ENCODE measurements around the gene CCDC83.

Gene CCDC83

GRCh38 chr11:85935751-85936150, 80.6 kb downstream of the CCDC83 start:
- Histone ChIP-seq H3K27me3 (ENCODE audit: control insufficient read depth, insufficient read depth, low read length) (no peaks in the 10 kb centered on the region), H3K27ac (ENCODE audit: low read depth, low read length) (no peak overlapping the region), H3K36me3 (ENCODE audit: control insufficient read depth, insufficient read depth, low read length) (no peaks in the 10 kb centered on the region), H3K9ac (ENCODE audit: low read length) (no peak overlapping the region), H3K4me1 (ENCODE audit: control insufficient read depth, insufficient read depth, low read length) (no peaks in the 10 kb centered on the region), H3K4me3 (ENCODE audit: low read length) (no peak overlapping the region)

GRCh38 chr11:85937835-85938234, 82.7 kb downstream of the CCDC83 start:
- Histone ChIP-seq H3K36me3 (ENCODE audit: control insufficient read depth, insufficient read depth, low read length) (no peaks in the 10 kb centered on the region), H3K4me3 (ENCODE audit: low read length) (no peak overlapping the region), H3K4me1 (ENCODE audit: control insufficient read depth, insufficient read depth, low read length) (no peaks in the 10 kb centered on the region), H3K9ac (ENCODE audit: low read length) (no peak overlapping the region), H3K27ac (ENCODE audit: low read depth, low read length) (no peak overlapping the region), H3K27me3 (ENCODE audit: control insufficient read depth, insufficient read depth, low read length) (no peaks in the 10 kb centered on the region)

- Histone ChIP-seq H3K4me1 (ENCODE audit: control insufficient read depth, insufficient read depth, low read length) (no peaks in the 10 kb centered on the region), H3K4me3 (ENCODE audit: low read length) (no peak overlapping the region)
These were observed 84.2 kb downstream of the CCDC83 start for GRCh38 chr11:85939099-85940015.

GRCh38 chr11:85941380-85941973, 86.3 kb downstream of the CCDC83 start:
- H3K9ac ChIP-seq (ENCODE audit: low read length), result no peak overlapping the region
- H3K4me1 ChIP-seq (ENCODE audit: control insufficient read depth, insufficient read depth, low read length), result no peaks in the 10 kb centered on the region
- H3K4me3 ChIP-seq (ENCODE audit: low read length), result no peak overlapping the region
- H3K27ac ChIP-seq (ENCODE audit: low read depth, low read length), result no peak overlapping the region
- no peaks in the 10 kb centered on the region for H3K27me3 ChIP-seq (ENCODE audit: control insufficient read depth, insufficient read depth, low read length)
- H3K36me3 ChIP-seq (ENCODE audit: control insufficient read depth, insufficient read depth, low read length), result no peaks in the 10 kb centered on the region

More at GRCh38 chr11:85939099-85940015, 84.2 kb downstream of the CCDC83 start:
- H3K36me3 ChIP-seq (ENCODE audit: control insufficient read depth, insufficient read depth, low read length), result no peaks in the 10 kb centered on the region
- no peaks in the 10 kb centered on the region for H3K27me3 ChIP-seq (ENCODE audit: control insufficient read depth, insufficient read depth, low read length)
- no peak overlapping the region for H3K9ac ChIP-seq (ENCODE audit: low read length)
- H3K27ac ChIP-seq (ENCODE audit: low read depth, low read length), result no peak overlapping the region

- no peaks in the 10 kb centered on the region for H3K27me3 ChIP-seq (ENCODE audit: control insufficient read depth, insufficient read depth, low read length)
- H3K9ac ChIP-seq (ENCODE audit: low read length), result no peak overlapping the region
- H3K4me1 ChIP-seq (ENCODE audit: control insufficient read depth, insufficient read depth, low read length), result peaks cover 5% of the 10 kb centered on the region
- no peaks in the 10 kb centered on the region for H3K36me3 ChIP-seq (ENCODE audit: control insufficient read depth, insufficient read depth, low read length)
- H3K4me3 ChIP-seq (ENCODE audit: low read length), result no peak overlapping the region
- H3K27ac ChIP-seq (ENCODE audit: low read depth, low read length), result no peak overlapping the region
These were observed 90.1 kb downstream of the CCDC83 start for GRCh38 chr11:85945296-85945695.

- no peak overlapping the region for H3K27ac ChIP-seq (ENCODE audit: low read depth, low read length)
- no peaks in the 10 kb centered on the region for H3K27me3 ChIP-seq (ENCODE audit: control insufficient read depth, insufficient read depth, low read length)
- H3K36me3 ChIP-seq (ENCODE audit: control insufficient read depth, insufficient read depth, low read length), result no peaks in the 10 kb centered on the region
- H3K9ac ChIP-seq (ENCODE audit: low read length), result no peak overlapping the region
- H3K4me1 ChIP-seq (ENCODE audit: control insufficient read depth, insufficient read depth, low read length), result peaks cover 5% of the 10 kb centered on the region
- no peak overlapping the region for H3K4me3 ChIP-seq (ENCODE audit: low read length)
These were observed 90.6 kb downstream of the CCDC83 start for GRCh38 chr11:85945788-85946187.

GRCh38 chr11:85946221-85946620, 91.0 kb downstream of the CCDC83 start:
- Histone ChIP-seq H3K27me3 (ENCODE audit: control insufficient read depth, insufficient read depth, low read length) (no peaks in the 10 kb centered on the region), H3K4me1 (ENCODE audit: control insufficient read depth, insufficient read depth, low read length) (peaks cover 5% of the 10 kb centered on the region), H3K36me3 (ENCODE audit: control insufficient read depth, insufficient read depth, low read length) (no peaks in the 10 kb centered on the region), H3K27ac (ENCODE audit: low read depth, low read length) (no peak overlapping the region), H3K9ac (ENCODE audit: low read length) (no peak overlapping the region), H3K4me3 (ENCODE audit: low read length) (no peak overlapping the region)

GRCh38 chr11:85947431-85948272, 92.5 kb downstream of the CCDC83 start:
- Histone ChIP-seq H3K27me3 (ENCODE audit: control insufficient read depth, insufficient read depth, low read length) (no peaks in the 10 kb centered on the region), H3K4me1 (ENCODE audit: control insufficient read depth, insufficient read depth, low read length) (peaks cover 5% of the 10 kb centered on the region), H3K4me3 (ENCODE audit: low read length) (no peak overlapping the region), H3K27ac (ENCODE audit: low read depth, low read length) (no peak overlapping the region), H3K9ac (ENCODE audit: low read length) (no peak overlapping the region), H3K36me3 (ENCODE audit: control insufficient read depth, insufficient read depth, low read length) (no peaks in the 10 kb centered on the region)

GRCh38 chr11:85948884-85949283, 93.7 kb downstream of the CCDC83 start:
- H3K27me3 ChIP-seq (ENCODE audit: control insufficient read depth, insufficient read depth, low read length), result no peaks in the 10 kb centered on the region
- H3K4me3 ChIP-seq (ENCODE audit: low read length), result no peak overlapping the region
- H3K4me1 ChIP-seq (ENCODE audit: control insufficient read depth, insufficient read depth, low read length), result peaks cover 5% of the 10 kb centered on the region
- no peak overlapping the region for H3K9ac ChIP-seq (ENCODE audit: low read length)
- H3K36me3 ChIP-seq (ENCODE audit: control insufficient read depth, insufficient read depth, low read length), result no peaks in the 10 kb centered on the region
- H3K27ac ChIP-seq (ENCODE audit: low read depth, low read length), result no peak overlapping the region

GRCh38 chr11:85949798-85950197, 94.6 kb downstream of the CCDC83 start:
- H3K4me3 ChIP-seq (ENCODE audit: low read length), result no peak overlapping the region
- no peaks in the 10 kb centered on the region for H3K27me3 ChIP-seq (ENCODE audit: control insufficient read depth, insufficient read depth, low read length)
- H3K9ac ChIP-seq (ENCODE audit: low read length), result no peak overlapping the region
- no peaks in the 10 kb centered on the region for H3K36me3 ChIP-seq (ENCODE audit: control insufficient read depth, insufficient read depth, low read length)
- H3K4me1 ChIP-seq (ENCODE audit: control insufficient read depth, insufficient read depth, low read length), result peaks cover 5% of the 10 kb centered on the region
- H3K27ac ChIP-seq (ENCODE audit: low read depth, low read length), result no peak overlapping the region

GRCh38 chr11:85950317-85951048, 95.3 kb downstream of the CCDC83 start:
- Histone ChIP-seq H3K4me3 (ENCODE audit: low read length) (no peak overlapping the region), H3K27ac (ENCODE audit: low read depth, low read length) (no peak overlapping the region), H3K36me3 (ENCODE audit: control insufficient read depth, insufficient read depth, low read length) (no peaks in the 10 kb centered on the region), H3K4me1 (ENCODE audit: control insufficient read depth, insufficient read depth, low read length) (peaks cover 9% of the 10 kb centered on the region), H3K9ac (ENCODE audit: low read length) (no peak overlapping the region), H3K27me3 (ENCODE audit: control insufficient read depth, insufficient read depth, low read length) (no peaks in the 10 kb centered on the region)

- Histone ChIP-seq H3K4me1 (ENCODE audit: control insufficient read depth, insufficient read depth, low read length) (peaks cover 9% of the 10 kb centered on the region), H3K27ac (ENCODE audit: low read depth, low read length) (no peak overlapping the region), H3K27me3 (ENCODE audit: control insufficient read depth, insufficient read depth, low read length) (no peaks in the 10 kb centered on the region), H3K4me3 (ENCODE audit: low read length) (no peak overlapping the region), H3K36me3 (ENCODE audit: control insufficient read depth, insufficient read depth, low read length) (no peaks in the 10 kb centered on the region), H3K9ac (ENCODE audit: low read length) (no peak overlapping the region)
These were observed 95.8 kb downstream of the CCDC83 start for GRCh38 chr11:85951049-85951405.

All from rectal smooth muscle tissue (tissue), 1 donor.